Measurements from ENCODE around the gene CAB39. TPM values are rescaled to one million over a fixed set of nuclear protein-coding genes. Genes with fewer than 3 reads are reported as not detected.

Gene CAB39
- total RNA-seq, 1 donor, result 68.5 TPM

GRCh38 chr2:230805353-230806017, 92.8 kb downstream of the CAB39 start:
- DNase-seq (ENCODE audit: low read depth), result no peak
- TF ChIP-seq, protein P1, sequence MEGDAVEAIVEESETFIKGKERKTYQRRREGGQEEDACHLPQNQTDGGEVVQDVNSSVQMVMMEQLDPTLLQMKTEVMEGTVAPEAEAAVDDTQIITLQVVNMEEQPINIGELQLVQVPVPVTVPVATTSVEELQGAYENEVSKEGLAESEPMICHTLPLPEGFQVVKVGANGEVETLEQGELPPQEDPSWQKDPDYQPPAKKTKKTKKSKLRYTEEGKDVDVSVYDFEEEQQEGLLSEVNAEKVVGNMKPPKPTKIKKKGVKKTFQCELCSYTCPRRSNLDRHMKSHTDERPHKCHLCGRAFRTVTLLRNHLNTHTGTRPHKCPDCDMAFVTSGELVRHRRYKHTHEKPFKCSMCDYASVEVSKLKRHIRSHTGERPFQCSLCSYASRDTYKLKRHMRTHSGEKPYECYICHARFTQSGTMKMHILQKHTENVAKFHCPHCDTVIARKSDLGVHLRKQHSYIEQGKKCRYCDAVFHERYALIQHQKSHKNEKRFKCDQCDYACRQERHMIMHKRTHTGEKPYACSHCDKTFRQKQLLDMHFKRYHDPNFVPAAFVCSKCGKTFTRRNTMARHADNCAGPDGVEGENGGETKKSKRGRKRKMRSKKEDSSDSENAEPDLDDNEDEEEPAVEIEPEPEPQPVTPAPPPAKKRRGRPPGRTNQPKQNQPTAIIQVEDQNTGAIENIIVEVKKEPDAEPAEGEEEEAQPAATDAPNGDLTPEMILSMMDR (IDR thresholded peaks at IDR 0.05; ENCODE audit: insufficient read depth, low read length), result no peak
- H3K4me3 ChIP-seq (ENCODE audit: low read depth, low read length), result no peak overlapping the region

- no peak overlapping the region for H3K4me3 ChIP-seq (ENCODE audit: low read depth, low read length)
- no peak for DNase-seq (ENCODE audit: low read depth)
- TF ChIP-seq, protein P1 (IDR thresholded peaks at IDR 0.05; ENCODE audit: insufficient read depth, low read length), result no peak
These were observed 95.1 kb downstream of the CAB39 start for GRCh38 chr2:230807729-230808128.

- TF ChIP-seq, protein P1 (IDR thresholded peaks at IDR 0.05; ENCODE audit: insufficient read depth, low read length), result no peak
- no peak overlapping the region for H3K4me3 ChIP-seq (ENCODE audit: low read depth, low read length)
- DNase-seq (ENCODE audit: low read depth), result no peak
These were observed 96.4 kb downstream of the CAB39 start for GRCh38 chr2:230809015-230809414.

DNA sequence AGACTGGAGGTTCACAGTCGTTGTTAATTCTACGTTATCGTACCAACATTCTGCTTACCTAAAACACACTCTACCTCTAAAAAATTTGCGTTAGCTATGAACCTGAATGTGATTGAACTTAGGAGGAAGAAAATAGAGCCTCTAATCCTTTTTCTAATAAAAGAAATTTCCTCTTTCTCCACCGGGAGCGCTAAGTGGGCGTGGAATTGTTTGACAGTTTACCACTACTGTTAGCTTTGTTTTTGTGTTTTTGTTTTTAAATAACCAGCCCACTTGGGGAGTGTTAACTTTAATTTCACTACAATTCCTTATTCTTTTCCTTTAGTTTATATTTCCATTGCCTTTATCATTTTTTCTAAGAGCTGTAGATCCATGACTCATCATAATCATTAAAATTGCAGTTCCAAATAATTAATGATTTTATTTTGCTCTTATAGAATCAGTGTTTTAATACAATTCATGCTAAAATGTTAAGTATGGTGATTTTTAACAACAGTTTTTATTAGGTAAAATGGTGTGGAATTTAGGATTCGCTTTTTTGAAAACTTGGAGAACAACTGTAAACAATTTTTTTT, 97.1 kb downstream of the CAB39 start:
- DNase-seq (ENCODE audit: low read depth), result no peak
- TF ChIP-seq, protein P1 (IDR thresholded peaks at IDR 0.05; ENCODE audit: insufficient read depth, low read length), result peak; percentile 40
- no peak overlapping the region for H3K4me3 ChIP-seq (ENCODE audit: low read depth, low read length)

DNA sequence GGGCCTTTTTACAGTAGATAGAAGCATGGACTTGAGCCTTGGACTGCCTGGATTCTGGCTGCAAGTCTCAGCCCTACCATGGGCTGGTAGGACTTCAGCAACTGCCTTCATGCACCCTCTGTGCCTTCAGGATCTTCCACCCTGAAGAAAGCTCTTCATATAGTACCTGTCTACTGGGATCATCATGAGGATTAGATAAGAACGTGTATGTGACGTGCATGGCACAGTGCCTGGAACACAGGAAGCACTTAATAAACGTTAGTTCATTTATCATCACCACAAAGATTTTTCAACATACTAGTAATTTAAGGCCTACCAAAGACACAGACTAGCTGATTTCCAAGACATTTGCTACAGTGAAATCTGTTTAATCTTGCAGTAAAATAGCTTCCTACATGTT, 98.9 kb downstream of the CAB39 start:
- DNase-seq (ENCODE audit: low read depth), result peak; percentile 35
- no peak overlapping the region for H3K4me3 ChIP-seq (ENCODE audit: low read depth, low read length)
- TF ChIP-seq, protein P1 (IDR thresholded peaks at IDR 0.05; ENCODE audit: insufficient read depth, low read length), result no peak

GRCh38 chr2:230812033-230812432, 99.4 kb downstream of the CAB39 start:
- no peak overlapping the region for H3K4me3 ChIP-seq (ENCODE audit: low read depth, low read length)
- no peak for DNase-seq (ENCODE audit: low read depth)
- TF ChIP-seq, protein P1 (IDR thresholded peaks at IDR 0.05; ENCODE audit: insufficient read depth, low read length), result no peak
